ENCODE results near the gene NEUROD6. TPM values are rescaled to one million over a fixed set of nuclear protein-coding genes. Genes with fewer than 3 reads are reported as not detected.
A peak's percentile ranks its signal among the peaks of the same experiment; 100 is the strongest.

Gene NEUROD6
- total RNA-seq, 1 donor from 2014 or later = not detected

DNA sequence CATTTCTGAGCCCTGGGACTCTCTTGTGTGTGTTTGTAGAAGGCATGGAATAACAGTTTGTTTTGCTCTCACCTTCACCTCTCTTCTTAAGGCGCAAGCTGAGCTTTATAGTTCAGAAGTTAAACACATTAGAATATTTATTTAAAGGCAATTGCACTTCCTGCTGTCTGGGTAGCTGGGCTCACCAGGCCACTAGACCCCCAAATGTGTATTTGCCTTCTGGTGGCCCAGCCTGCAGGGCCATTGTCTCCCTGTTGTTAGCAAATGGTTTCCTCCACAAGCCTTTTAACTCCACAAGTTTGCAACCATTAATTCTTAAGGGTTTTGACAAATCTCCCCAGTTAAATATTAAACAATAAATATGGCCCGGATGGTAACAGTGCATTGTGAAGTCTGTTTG, 31.1 kb upstream of the NEUROD6 start:
- Mint-ChIP-seq H3K4me1 (ENCODE audit: low read depth) (peaks cover 22% of the 10 kb centered on the region), H3K36me3 (ENCODE audit: insufficient read depth) (no peaks in the 10 kb centered on the region), H3K9me3 (ENCODE audit: low read depth) (no peaks in the 10 kb centered on the region), H3K4me3 (ENCODE audit: low read depth) (no peak overlapping the region), H3K27me3 (peaks cover 12% of the 10 kb centered on the region), H3K27ac (peak overlapping the region; percentile 43)
- DNase-seq (ENCODE audit: low spot score, unreplicated experiment) = no peak
- TF ChIP-seq, protein P1, sequence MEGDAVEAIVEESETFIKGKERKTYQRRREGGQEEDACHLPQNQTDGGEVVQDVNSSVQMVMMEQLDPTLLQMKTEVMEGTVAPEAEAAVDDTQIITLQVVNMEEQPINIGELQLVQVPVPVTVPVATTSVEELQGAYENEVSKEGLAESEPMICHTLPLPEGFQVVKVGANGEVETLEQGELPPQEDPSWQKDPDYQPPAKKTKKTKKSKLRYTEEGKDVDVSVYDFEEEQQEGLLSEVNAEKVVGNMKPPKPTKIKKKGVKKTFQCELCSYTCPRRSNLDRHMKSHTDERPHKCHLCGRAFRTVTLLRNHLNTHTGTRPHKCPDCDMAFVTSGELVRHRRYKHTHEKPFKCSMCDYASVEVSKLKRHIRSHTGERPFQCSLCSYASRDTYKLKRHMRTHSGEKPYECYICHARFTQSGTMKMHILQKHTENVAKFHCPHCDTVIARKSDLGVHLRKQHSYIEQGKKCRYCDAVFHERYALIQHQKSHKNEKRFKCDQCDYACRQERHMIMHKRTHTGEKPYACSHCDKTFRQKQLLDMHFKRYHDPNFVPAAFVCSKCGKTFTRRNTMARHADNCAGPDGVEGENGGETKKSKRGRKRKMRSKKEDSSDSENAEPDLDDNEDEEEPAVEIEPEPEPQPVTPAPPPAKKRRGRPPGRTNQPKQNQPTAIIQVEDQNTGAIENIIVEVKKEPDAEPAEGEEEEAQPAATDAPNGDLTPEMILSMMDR (IDR thresholded peaks at IDR 0.05; ENCODE audit: unreplicated experiment) = no peak

DNA sequence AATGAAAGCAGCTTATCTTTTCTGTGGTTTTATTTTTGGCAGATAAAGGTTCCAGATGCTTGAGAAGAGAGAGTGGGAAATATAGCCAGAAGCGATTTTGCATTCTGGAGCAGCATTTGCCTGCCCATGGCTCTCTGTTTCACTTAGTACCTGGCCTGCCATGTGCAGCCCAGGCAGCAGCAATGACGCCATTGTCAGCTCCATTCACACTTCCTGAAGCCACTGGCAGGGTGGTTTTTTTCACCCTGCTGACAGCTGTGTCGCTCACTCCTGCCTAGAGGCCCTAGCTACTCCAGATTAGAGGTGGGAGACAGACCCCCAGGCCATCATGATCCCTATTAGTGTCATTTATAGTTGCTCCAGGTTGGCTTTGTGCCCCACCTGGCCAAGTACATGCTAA, 30.1 kb upstream of the NEUROD6 start:
- Mint-ChIP-seq H3K4me1 (ENCODE audit: low read depth) (peaks cover 22% of the 10 kb centered on the region), H3K27me3 (peaks cover 12% of the 10 kb centered on the region), H3K27ac (no peak overlapping the region), H3K36me3 (ENCODE audit: insufficient read depth) (no peaks in the 10 kb centered on the region), H3K4me3 (ENCODE audit: low read depth) (no peak overlapping the region), H3K9me3 (ENCODE audit: low read depth) (no peaks in the 10 kb centered on the region)
- TF ChIP-seq, protein P1 (IDR thresholded peaks at IDR 0.05; ENCODE audit: unreplicated experiment) = no peak
- DNase-seq (ENCODE audit: low spot score, unreplicated experiment) = no peak

DNA sequence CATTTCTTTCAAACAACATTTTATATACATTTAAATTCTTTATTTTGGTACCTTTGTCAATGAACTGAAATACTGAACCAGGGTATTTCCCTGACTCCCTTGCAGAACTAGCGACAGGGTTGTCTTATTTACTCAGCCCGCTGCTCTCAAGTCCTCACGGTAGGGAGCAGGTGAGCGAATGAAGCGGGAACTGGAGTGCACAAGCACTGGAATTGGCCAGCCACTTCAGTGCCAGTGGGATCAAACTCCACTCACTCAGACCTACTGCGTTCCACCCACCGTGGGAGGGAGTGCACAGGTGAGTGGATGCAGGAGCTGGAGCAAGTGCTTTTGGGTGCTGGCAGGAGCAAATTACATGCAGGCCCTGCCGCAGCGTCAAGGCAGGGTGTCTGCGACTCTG, 28.1 kb upstream of the NEUROD6 start:
- DNase-seq (ENCODE audit: low spot score, unreplicated experiment) = no peak
- TF ChIP-seq, protein P1 (IDR thresholded peaks at IDR 0.05; ENCODE audit: unreplicated experiment) = no peak
- Mint-ChIP-seq H3K27ac (no peak overlapping the region), H3K4me1 (ENCODE audit: low read depth) (peaks cover 18% of the 10 kb centered on the region), H3K9me3 (ENCODE audit: low read depth) (no peaks in the 10 kb centered on the region), H3K27me3 (peaks cover 7% of the 10 kb centered on the region), H3K4me3 (ENCODE audit: low read depth) (no peak overlapping the region), H3K36me3 (ENCODE audit: insufficient read depth) (no peaks in the 10 kb centered on the region)

DNA sequence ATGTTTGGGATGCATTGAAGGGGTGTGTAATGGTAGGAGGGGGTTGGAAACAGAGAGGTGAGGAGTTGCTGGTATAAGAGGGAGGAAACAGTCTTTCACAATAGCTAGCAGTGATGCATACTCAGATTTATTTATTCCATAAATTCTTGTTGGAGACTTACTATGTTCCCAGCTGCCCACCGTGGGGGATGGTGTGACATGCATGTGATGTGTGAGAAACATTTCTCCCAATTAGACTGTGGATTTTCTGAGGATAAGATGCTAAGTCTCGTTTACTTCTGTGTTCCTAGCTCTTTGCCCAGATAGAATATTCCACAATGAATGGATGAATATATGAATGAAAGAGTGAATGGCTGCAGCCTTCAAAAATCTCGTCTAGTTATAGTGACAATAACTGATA, 23.0 kb upstream of the NEUROD6 start:
- H3K4me3 Mint-ChIP-seq (ENCODE audit: low read depth) = no peak overlapping the region
- no peaks in the 10 kb centered on the region for H3K36me3 Mint-ChIP-seq (ENCODE audit: insufficient read depth)
- DNase-seq (ENCODE audit: low spot score, unreplicated experiment) = no peak
- peaks cover 5% of the 10 kb centered on the region for H3K27me3 Mint-ChIP-seq
- TF ChIP-seq, protein P1 (IDR thresholded peaks at IDR 0.05; ENCODE audit: unreplicated experiment) = no peak
- no peaks in the 10 kb centered on the region for H3K4me1 Mint-ChIP-seq (ENCODE audit: low read depth)
- H3K9me3 Mint-ChIP-seq (ENCODE audit: low read depth) = no peaks in the 10 kb centered on the region
- no peak overlapping the region for H3K27ac Mint-ChIP-seq

DNA sequence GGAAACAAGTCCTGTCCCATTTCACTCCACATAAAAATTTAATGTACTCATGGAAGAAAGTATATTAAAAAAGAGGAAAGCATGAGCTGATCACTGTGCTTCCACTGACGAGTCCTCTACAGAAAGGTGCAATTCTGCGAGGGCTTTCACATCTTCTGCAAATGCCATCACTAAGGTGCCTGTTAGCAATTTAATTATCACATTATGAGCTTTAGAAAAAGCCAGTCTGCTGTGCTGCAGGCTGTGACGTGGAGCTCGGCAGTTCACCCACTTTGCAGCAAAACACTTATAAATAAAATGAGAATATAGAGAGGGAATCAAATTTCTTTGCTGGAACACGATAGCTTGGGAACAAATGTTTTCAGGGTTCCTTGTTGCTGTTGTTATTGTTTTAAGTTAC, 22.5 kb upstream of the NEUROD6 start:
- TF ChIP-seq, protein P1 (IDR thresholded peaks at IDR 0.05; ENCODE audit: unreplicated experiment) = no peak
- H3K27ac Mint-ChIP-seq = no peak overlapping the region
- H3K36me3 Mint-ChIP-seq (ENCODE audit: insufficient read depth) = no peaks in the 10 kb centered on the region
- no peaks in the 10 kb centered on the region for H3K4me1 Mint-ChIP-seq (ENCODE audit: low read depth)
- H3K27me3 Mint-ChIP-seq = peaks cover 5% of the 10 kb centered on the region
- no peaks in the 10 kb centered on the region for H3K9me3 Mint-ChIP-seq (ENCODE audit: low read depth)
- DNase-seq (ENCODE audit: low spot score, unreplicated experiment) = no peak
- H3K4me3 Mint-ChIP-seq (ENCODE audit: low read depth) = no peak overlapping the region

Measured in progenitor cell of endocrine pancreas (in vitro differentiated cells).